ENCODE results near the gene FADS1.

FADS1 gene

GRCh38 chr11:61793083-61793828 is 23.5 kb downstream of the FADS1 start:
- DNase-seq, result no peak

GRCh38 chr11:61792310-61793082 is 24.3 kb downstream of the FADS1 start, which contains the start of the genes FEN1 and TMEM258:
Gene FEN1, plus strand, starts transcription at chr11:61792911. Its CDS starts 2,451 bp downstream, at chr11:61795362.
Gene TMEM258, minus strand, starts transcription at chr11:61792599. Its CDS starts 41 bp downstream, at chr11:61792558.
- peak; percentile 92 for DNase-seq

- peak; percentile 61 for DNase-seq
Measured at GRCh38 chr11:61791737-61792309, 25.0 kb downstream of the FADS1 start.

- DNase-seq, result peak; percentile 37
Measured at GRCh38 chr11:61787928-61788491, 28.8 kb downstream of the FADS1 start.

- no peak for DNase-seq
Measured at GRCh38 chr11:61785837-61786402, 30.9 kb downstream of the FADS1 start.

GRCh38 chr11:61784506-61784805 is 32.3 kb downstream of the FADS1 start:
- DNase-seq, result no peak

- no peak for DNase-seq
Measured at GRCh38 chr11:61783717-61784505, 32.9 kb downstream of the FADS1 start.

GRCh38 chr11:61782841-61783240 is 34.0 kb downstream of the FADS1 start:
- DNase-seq, result no peak

- DNase-seq, result no peak
Measured at GRCh38 chr11:61782299-61782698, 34.5 kb downstream of the FADS1 start.

- no peak for DNase-seq
Measured at GRCh38 chr11:61781585-61781984, 35.2 kb downstream of the FADS1 start.

- DNase-seq, result no peak
Measured at GRCh38 chr11:61780581-61781162, 36.1 kb downstream of the FADS1 start.

GRCh38 chr11:61779666-61780525 is 36.9 kb downstream of the FADS1 start:
- no peak for DNase-seq

GRCh38 chr11:61778920-61779650 is 37.7 kb downstream of the FADS1 start:
- DNase-seq, result no peak

GRCh38 chr11:61778357-61778886 is 38.4 kb downstream of the FADS1 start:
- no peak for DNase-seq

GRCh38 chr11:61777234-61778090 is 39.3 kb downstream of the FADS1 start:
- DNase-seq, result peak; percentile 63

GRCh38 chr11:61776561-61777075 is 40.2 kb downstream of the FADS1 start:
- DNase-seq, result peak; percentile 81

GRCh38 chr11:61775606-61776554 is 40.9 kb downstream of the FADS1 start:
- no peak for DNase-seq

All from activated CD4-positive, alpha-beta T cell treated with anti-CD3 and anti-CD28 coated beads, Interleukin-2, Interleukin-6, amounts not matched to agents 100 ng/mL and 50 ng/mL, durations not matched to agents 16 hours and 8 hours (primary cell).